Endodermal cell (in vitro differentiated cells): Measurements from ENCODE around the gene GARNL3. TPM values are rescaled to one million over a fixed set of nuclear protein-coding genes. Genes with fewer than 3 reads are reported as not detected.

Experiments
- DNase-seq: peaks from one replicate; pipeline ENCODE4 v3.0.0-alpha.2; 2017
- H3K27ac ChIP-seq: 2 replicates; pipeline ENCODE4 v1.5.1; 2013; ENCODE audit warnings: mild to moderate bottlenecking, low read depth, low read length, moderate library complexity
- H3K27me3 ChIP-seq: 2 replicates; pipeline ENCODE4 v1.6.1; 2013; ENCODE audit warnings: mild to moderate bottlenecking, low read length, moderate library complexity; ENCODE audit not compliant: insufficient read depth, control insufficient read depth, poor library complexity, severe bottlenecking
- H3K36me3 ChIP-seq: 2 replicates; pipeline ENCODE4 v1.7.0; 2013; ENCODE audit warnings: mild to moderate bottlenecking, low read length, moderate library complexity; ENCODE audit not compliant: control insufficient read depth, insufficient read depth
- H3K4me1 ChIP-seq: one replicate; pipeline ENCODE4 v1.7.0; 2013; ENCODE audit warnings: low read length; ENCODE audit not compliant: control insufficient read depth, insufficient read depth
- H3K4me3 ChIP-seq: 2 replicates; pipeline ENCODE4 v1.5.1; 2013; ENCODE audit warnings: mild to moderate bottlenecking, low read length, moderate library complexity
- H3K9ac ChIP-seq: 2 replicates; pipeline ENCODE4 v1.6.1; 2013; ENCODE audit warnings: mild to moderate bottlenecking, low read length, moderate library complexity; ENCODE audit not compliant: poor library complexity, severe bottlenecking; ENCODE audit errors: extremely low read depth
- H3K9me3 ChIP-seq: 2 replicates; pipeline ENCODE4 v1.6.1; 2013; ENCODE audit warnings: mild to moderate bottlenecking, low read length, moderate library complexity; ENCODE audit not compliant: control insufficient read depth
- H3K27ac Mint-ChIP-seq: 2 replicates; pipeline ENCODE4 v1.8.0; 2020; ENCODE audit warnings: mixed read lengths
- H3K27me3 Mint-ChIP-seq: 2 replicates; pipeline ENCODE4 v1.8.0; 2021; ENCODE audit warnings: mild to moderate bottlenecking, mixed read lengths; ENCODE audit not compliant: insufficient read depth
- H3K36me3 Mint-ChIP-seq: 2 replicates; pipeline ENCODE4 v1.8.0; 2020; ENCODE audit warnings: low read depth, mixed read lengths
- H3K4me1 Mint-ChIP-seq: 2 replicates; pipeline ENCODE4 v1.8.0; 2020; ENCODE audit warnings: mixed read lengths
- H3K4me3 Mint-ChIP-seq: 2 replicates; pipeline ENCODE4 v1.8.0; 2020; ENCODE audit warnings: mild to moderate bottlenecking, moderate library complexity, mixed read lengths
- H3K9me3 Mint-ChIP-seq: 2 replicates; pipeline ENCODE4 v1.8.0; 2020; ENCODE audit warnings: mild to moderate bottlenecking, mixed read lengths
- CTCF ChIP-seq: fragments of 200-600 bp; sonication (generic); conservative IDR thresholded peaks from 2 replicates; pipeline ENCODE4 v1.5.0; 2021; ENCODE audit warnings: antibody characterized with exemption, mild to moderate bottlenecking
- WGBS, 2 experiments: methylation state at CpG; one replicate each; pipeline versions ENCODE4 v1.1.5 to v1.1.7; 2013; ENCODE audit warnings: missing lambda C conversion rate in 2 of 2, mixed read lengths in 1 of 2; ENCODE audit not compliant: insufficient coverage in 1 of 2, insufficient read length in 1 of 2; 5-methylcytosine and 5-hydroxymethylcytosine counted together
- total RNA-seq, 2 donors: library from RNA; stranded (reverse); fragmentation: NEBNext Ultra II Directional in 1 of 2; extraction: Animal tissue kit (Norgen Biotek cat#: 25700) in 1 of 2; gene quantifications; 2 replicates in 1 of 2; 3 replicates in 1 of 2; pipeline ENCODE4 v1.2.1, GENCODE V29; 2021

The GARNL3 gene
- total RNA-seq, 2 donors from 2014 or later, result 7.2 to 12.8 TPM

GRCh38 chr9:127278372-127278771, 13.8 kb downstream of the GARNL3 start:
- DNase-seq, result no peak
- no peak overlapping the region for H3K4me3 Mint-ChIP-seq
- Histone ChIP-seq H3K27me3 (no peaks in the 10 kb centered on the region), H3K36me3 (no peaks in the 10 kb centered on the region), H3K4me1 (no peaks in the 10 kb centered on the region), H3K27ac (no peak overlapping the region), H3K9me3 (no peaks in the 10 kb centered on the region), H3K4me3 (no peak overlapping the region), H3K9ac (no peak overlapping the region)
- no peaks in the 10 kb centered on the region for H3K36me3 Mint-ChIP-seq
- no peak for TF ChIP-seq CTCF
- 97 to 100% methylated on average over 2 of the region's 2 CpGs for WGBS, 2 experiments
- no peak overlapping the region for H3K27ac Mint-ChIP-seq
- no peaks in the 10 kb centered on the region for H3K9me3 Mint-ChIP-seq
- H3K27me3 Mint-ChIP-seq, result no peaks in the 10 kb centered on the region
- no peaks in the 10 kb centered on the region for H3K4me1 Mint-ChIP-seq

- no peaks in the 10 kb centered on the region for H3K4me1 Mint-ChIP-seq
- H3K36me3 ChIP-seq, result no peaks in the 10 kb centered on the region
- no peaks in the 10 kb centered on the region for H3K4me1 ChIP-seq
- DNase-seq, result no peak
- H3K27ac ChIP-seq, result no peak overlapping the region
- no peak overlapping the region for H3K4me3 Mint-ChIP-seq
- no peak overlapping the region for H3K9ac ChIP-seq
- H3K9me3 Mint-ChIP-seq, result no peaks in the 10 kb centered on the region
- H3K9me3 ChIP-seq, result no peaks in the 10 kb centered on the region
- TF ChIP-seq CTCF, result no peak
- H3K27me3 ChIP-seq, result no peaks in the 10 kb centered on the region
- H3K27me3 Mint-ChIP-seq, result no peaks in the 10 kb centered on the region
- no peaks in the 10 kb centered on the region for H3K36me3 Mint-ChIP-seq
- no peak overlapping the region for H3K4me3 ChIP-seq
- 86 to 94% methylated on average over 2 to 3 of the region's 3 CpGs for WGBS, 2 experiments
- H3K27ac Mint-ChIP-seq, result no peak overlapping the region
Measured at GRCh38 chr9:127279717-127280285, 15.2 kb downstream of the GARNL3 start.

GRCh38 chr9:127280880-127281660, 16.5 kb downstream of the GARNL3 start:
- DNase-seq, result no peak
- no peaks in the 10 kb centered on the region for H3K27me3 ChIP-seq
- Mint-ChIP-seq H3K4me3 (no peak overlapping the region), H3K27me3 (no peaks in the 10 kb centered on the region), H3K9me3 (no peaks in the 10 kb centered on the region), H3K27ac (no peak overlapping the region), H3K4me1 (no peaks in the 10 kb centered on the region), H3K36me3 (no peaks in the 10 kb centered on the region)
- no peaks in the 10 kb centered on the region for H3K4me1 ChIP-seq
- 92 to 100% methylated on average over 4 to 7 of the region's 8 CpGs for WGBS, 2 experiments
- TF ChIP-seq CTCF, result no peak
- no peak overlapping the region for H3K9ac ChIP-seq
- H3K4me3 ChIP-seq, result no peak overlapping the region
- no peaks in the 10 kb centered on the region for H3K36me3 ChIP-seq
- no peaks in the 10 kb centered on the region for H3K9me3 ChIP-seq
- H3K27ac ChIP-seq, result no peak overlapping the region
